GM15510 (cell line): ENCODE data around the gene TAS2R60.

ENCODE experiments used
- POLR2A ChIP-seq: IDR thresholded peaks from 3 replicates; pipeline ENCODE4 v1.6.1; 2011; ENCODE audit warnings: borderline replicate concordance; ENCODE audit not compliant: insufficient read length; ENCODE audit errors: extremely low read depth

TAS2R60 gene

GRCh38 chr7:143429770-143430698 lies 13.2 kb upstream of the TAS2R60 start:
- TF ChIP-seq POLR2A = no peak

DNA sequence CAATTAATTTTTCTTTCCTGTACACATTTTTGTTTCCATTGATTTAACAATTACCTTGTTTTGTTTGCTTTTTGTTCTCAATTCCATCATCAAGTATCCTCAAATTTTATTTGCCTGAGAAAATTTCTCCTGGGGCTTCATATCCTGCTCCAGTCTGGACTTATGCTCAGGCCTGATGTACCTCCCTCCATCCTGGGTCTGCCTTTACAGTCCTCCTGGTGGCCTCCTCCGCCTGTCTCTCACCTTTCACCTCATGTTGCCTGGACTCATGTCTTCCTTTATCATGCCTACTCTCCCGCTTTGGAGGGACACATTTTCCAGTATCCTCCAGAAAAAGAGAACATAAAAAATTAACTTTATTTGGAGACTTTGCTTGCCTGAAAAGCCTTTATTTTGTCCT lies 12.1 kb upstream of the TAS2R60 start:
- TF ChIP-seq POLR2A = no peak

- no peak for TF ChIP-seq POLR2A
Measured at GRCh38 chr7:143433759-143434158, 9.5 kb upstream of the TAS2R60 start.

GRCh38 chr7:143434660-143435059 lies 8.6 kb upstream of the TAS2R60 start:
- no peak for TF ChIP-seq POLR2A

DNA sequence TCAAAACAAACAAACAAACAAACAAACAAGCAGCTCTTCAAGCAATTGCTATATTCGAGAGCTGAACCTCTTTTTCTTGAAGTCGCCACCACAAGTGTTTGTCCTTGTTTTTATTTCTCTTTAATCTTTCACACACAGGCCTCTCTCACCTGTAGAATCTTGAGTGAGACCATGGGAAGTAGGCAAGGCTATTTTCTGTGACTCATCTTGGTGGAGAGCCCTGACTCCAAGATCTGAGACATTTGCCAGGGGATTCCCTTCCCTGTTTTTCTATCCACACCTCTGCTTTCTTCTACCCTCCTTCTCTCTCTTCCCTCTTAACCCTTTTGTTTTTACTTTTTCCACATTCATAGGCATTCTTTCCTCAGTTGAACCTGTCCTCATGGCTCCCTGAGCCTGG lies 8.0 kb upstream of the TAS2R60 start:
- no peak for TF ChIP-seq POLR2A

DNA sequence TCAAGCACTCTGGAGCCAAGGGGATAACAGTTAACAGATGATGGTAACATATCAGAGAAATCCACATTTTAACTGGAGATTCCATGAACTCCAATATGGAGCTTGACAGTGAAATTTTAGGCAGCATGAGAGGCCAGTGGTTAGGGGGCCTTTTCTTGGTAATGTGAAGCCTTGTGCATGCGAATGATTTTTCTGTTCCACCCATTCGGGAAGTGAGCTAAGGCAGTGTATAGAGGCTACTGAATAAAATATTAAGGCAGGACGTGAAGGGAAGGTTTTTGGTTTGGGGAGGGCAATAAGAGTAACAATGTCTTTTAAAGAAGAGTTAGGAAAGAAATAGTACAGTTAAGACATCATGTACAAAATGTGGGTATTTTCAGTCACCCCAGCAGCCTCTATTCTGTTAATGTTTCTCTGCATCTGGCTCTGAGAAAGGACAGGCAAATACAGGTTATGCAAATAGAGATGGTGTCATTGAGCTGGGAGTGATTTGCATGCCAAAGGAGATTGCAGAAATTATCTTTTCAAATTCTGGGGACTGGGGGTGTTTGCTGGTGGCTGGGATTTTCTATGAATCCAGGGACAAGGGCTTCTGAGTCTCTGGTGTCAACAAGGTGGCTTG lies 6.8 kb upstream of the TAS2R60 start:
- no peak for TF ChIP-seq POLR2A

DNA sequence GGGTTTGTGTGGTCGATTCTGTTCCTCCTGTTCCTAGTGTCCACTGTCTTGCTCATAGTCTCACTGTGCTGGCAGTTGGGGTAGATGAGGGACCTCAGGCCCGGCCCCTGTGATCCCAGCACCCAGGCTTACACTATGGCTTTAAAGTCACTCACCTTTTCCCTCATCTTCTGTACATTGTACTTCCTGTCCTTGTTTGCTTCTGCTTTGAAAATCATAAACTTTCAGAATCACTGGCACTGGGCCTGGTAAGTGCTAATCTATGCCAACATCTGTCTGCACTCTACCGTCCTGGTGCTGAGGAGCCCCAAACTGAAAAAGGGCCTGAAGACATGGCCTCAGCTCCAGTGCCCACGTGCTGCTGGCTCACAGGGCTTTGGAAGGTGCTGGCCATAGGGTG lies 5.7 kb upstream of the TAS2R60 start:
- no peak for TF ChIP-seq POLR2A

DNA sequence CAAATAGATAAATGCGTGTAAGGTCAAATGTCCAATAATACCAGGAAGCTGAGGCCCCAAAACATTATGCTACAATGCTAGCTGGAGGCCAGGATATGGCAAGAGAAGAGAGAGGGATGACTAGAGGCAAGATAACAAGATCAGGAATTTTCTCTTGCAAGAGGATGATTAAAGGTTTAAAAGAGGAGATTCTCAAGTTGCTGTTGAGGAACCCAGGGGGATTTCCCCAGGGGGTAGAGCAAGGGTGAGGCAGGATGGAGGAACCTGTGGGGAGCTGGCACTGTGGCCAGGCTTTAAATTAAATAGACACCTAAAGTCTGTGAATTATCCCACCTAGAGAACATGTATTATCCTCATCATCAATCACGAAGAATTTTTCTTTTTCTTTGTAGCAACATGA lies 3.4 kb upstream of the TAS2R60 start:
- no peak for TF ChIP-seq POLR2A

- TF ChIP-seq POLR2A = no peak
Measured at GRCh38 chr7:143444063-143444782, 970 bp downstream of the TAS2R60 start.

- TF ChIP-seq POLR2A = no peak
Measured at GRCh38 chr7:143444785-143445184, 1.5 kb downstream of the TAS2R60 start.

GRCh38 chr7:143447466-143447865 lies 4.2 kb downstream of the TAS2R60 start:
- TF ChIP-seq POLR2A = no peak

GRCh38 chr7:143448429-143448828 lies 5.2 kb downstream of the TAS2R60 start:
- no peak for TF ChIP-seq POLR2A

DNA sequence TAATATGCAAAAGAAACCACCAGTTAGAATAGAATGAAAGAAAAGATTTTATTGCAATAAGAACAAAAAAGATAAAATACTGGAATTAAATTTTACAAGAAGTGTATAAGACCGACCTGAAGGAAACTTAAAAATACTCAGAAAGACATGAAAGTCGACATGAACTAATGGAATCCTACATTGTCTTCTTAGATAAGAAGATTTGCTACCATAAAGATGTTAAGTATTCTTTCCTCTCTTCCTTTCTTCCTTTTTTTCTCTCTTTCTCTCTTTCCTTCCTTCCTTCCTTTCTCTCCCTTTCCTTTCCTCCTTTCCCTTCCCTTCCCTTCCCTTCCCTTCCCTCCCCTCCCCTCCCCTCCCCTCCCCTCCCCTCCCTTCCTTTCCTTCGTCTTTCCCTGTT lies 6.5 kb downstream of the TAS2R60 start:
- no peak for TF ChIP-seq POLR2A

DNA sequence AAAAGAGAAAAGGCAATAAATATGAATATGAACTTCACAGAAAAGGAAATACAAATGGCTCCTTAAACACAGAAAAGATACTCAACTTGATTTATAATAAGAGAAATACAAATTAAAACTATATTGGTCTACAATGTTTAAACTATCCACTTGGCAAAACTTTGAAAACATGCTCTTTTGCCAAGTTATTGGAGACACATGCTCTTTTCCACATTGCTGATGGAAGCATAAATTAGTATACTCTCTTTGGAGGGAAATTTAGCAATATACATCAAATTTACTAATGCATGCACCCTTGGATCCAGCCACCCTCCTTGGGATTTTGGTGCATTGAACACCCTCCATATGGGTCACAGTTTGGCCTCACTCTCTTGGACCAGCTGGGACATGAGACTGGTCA lies 7.9 kb downstream of the TAS2R60 start:
- no peak for TF ChIP-seq POLR2A

GRCh38 chr7:143451746-143452145 lies 8.5 kb downstream of the TAS2R60 start:
- no peak for TF ChIP-seq POLR2A
